ENCODE data around the gene SLC25A28.

DNA sequence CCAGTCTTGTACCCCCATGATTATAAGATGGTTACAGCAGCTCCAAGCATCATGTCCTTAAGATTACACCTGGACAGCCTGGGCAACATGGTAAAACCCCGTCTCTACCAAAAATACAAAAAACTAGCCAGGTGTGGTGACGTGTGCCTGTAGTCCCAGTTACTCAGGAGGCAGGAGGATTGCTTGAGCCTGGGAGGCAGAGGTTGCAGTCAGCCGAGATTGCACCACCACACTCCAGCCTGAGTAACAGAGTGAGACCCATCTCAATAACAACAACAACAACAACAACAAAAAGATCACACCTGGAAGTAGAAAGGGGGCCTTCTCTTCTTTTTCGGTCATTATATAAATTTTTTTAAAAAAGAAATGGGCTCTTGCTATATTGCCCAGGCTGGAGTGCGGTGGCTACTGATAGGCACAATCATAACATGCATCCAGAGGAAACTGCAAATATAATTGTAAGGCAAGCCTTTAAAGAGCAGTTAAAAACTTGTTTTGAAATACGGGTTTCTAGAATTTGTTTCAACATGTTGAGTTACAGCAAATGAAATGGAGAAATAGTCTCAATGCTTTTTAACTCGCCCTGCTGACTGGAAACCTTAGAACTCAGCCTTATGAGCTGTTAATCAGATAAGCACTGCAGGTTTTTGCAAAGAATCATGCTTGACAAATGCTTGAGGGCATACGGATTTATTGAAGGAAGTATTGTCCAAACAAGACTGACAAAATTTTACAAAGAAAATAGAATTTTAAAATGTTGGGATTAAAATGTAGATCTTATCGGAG lies 34.3 kb upstream of the SLC25A28 start:
- no peak for TF ChIP-seq YY1 (IDR thresholded peaks at IDR 0.05; ENCODE audit: insufficient read depth, insufficient read length)
- TF ChIP-seq ZNF274 (IDR thresholded peaks at IDR 0.05; ENCODE audit: low read depth, low read length) = no peak
- no peak for TF ChIP-seq SUZ12 (IDR thresholded peaks at IDR 0.05; ENCODE audit: extremely low read depth, insufficient read depth, insufficient read length)

Measured in NT2/D1 (cell line).